Stimulated activated CD8-positive, alpha-beta memory T cell treated with anti-CD3 and anti-CD28 coated beads, Interleukin-4, amount 100 ng/mL, for 4 hours (primary cell): ENCODE data around the gene HDAC7.

Experiments
- DNase-seq, 2 donors: peaks; one replicate each; pipeline ENCODE4 v3.0.0-alpha.2; 2020; ENCODE audit warnings: low read depth in 2 of 2, low spot score in 1 of 2

HDAC7 gene

DNA sequence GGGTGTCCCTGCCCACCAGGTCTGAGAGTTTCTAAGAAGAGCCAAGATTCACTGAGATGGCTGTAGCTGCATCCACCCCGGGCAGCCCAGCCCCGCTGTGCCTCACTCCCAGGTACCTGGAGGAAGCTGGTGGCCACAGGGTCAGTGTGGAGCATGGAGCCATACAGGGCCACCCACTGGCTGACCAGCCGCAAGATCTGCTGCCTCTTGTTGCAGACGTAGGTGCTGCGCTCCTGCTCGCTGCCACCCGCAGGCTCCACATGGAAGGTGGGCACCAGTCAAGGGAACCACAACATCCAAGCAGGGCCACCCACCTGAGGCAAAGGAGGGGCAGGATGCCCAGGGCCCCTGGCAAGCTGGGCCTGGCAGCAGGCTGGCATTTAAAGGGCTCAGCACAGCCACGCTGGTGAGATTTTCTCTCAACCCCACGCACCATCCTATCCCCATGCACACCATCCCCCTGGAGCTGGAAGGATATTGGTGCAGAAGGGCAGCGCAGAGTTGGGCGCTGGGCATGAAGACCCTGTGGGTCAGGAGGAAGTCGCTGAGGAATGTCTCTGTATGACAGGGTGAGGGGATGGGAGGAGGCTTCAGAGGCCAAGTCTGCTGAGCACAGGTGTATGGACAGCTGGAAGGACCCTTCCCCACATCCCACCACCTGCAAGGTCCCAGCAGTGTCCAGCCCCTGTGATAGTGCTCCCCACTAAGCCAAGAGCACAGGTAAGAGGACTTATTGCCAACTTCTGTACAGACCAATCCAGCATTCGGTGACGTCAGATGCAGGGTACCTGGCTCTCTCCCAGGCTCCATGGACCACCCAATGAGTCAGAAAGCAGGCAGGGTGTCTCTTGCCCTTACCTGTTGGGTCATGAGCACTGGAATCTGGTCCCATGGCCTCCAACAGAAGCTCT is 71.9 kb downstream of the HDAC7 start:
- DNase-seq, result no peak

DNA sequence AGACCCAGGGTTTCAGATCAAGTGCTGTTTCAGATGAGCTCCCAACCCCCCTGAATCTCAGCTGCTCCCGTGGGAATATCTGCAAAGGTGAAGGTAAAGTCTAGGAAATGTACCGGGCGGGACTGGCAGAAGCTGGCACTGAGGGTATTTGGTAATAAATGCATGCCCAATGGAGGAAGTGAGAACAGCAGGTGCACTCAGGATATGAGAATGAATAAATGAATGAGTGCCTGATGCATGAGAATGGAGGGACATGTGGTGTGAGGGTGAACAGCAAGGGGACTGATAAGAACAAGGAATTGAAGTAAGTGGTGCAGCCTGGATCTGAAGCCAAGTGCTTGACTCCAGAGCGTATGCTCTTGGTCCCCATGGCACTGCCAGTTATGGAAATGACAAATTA is 72.6 kb downstream of the HDAC7 start:
- DNase-seq, result no peak

DNA sequence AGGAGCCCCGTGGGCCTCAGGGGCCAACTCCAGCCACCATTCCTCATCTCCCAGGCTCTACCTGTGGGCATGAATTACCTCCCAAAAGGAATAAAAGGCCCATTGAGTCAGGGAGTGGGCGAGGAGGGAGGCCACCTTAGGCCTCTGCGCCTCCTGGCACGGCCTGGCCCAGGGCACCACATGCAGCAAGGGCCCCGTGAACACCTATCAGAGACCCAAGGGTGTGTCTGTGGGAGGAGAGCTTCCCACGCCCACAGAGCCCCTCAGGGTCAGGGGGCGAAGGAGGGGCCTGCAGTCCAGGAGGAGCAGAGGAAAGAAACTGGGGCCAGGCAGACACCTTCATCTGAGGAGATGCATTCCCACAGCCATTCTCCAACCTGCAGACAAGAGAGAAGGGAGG is 73.2 kb downstream of the HDAC7 start:
- no peak for DNase-seq

DNA sequence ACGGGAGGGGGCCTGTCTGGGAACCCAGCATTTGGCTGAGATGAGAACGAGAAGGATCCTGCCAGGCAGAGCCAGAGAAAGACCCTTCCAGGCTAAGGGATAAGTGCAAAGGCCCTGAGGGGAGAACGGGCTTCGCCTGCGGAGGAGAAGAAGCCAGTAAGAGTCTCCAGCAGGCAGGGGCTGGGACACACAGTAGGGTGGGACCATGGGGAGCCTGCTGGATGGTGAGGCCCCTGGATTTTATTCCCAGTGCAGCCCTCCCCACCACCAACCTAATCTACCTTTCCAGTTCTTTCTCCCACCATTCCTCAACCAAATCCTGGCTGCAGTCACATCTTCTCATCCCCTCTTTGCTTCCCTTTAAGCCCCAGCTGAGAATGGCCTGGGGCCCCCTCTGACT is 73.6 kb downstream of the HDAC7 start:
- DNase-seq, result no peak

DNA sequence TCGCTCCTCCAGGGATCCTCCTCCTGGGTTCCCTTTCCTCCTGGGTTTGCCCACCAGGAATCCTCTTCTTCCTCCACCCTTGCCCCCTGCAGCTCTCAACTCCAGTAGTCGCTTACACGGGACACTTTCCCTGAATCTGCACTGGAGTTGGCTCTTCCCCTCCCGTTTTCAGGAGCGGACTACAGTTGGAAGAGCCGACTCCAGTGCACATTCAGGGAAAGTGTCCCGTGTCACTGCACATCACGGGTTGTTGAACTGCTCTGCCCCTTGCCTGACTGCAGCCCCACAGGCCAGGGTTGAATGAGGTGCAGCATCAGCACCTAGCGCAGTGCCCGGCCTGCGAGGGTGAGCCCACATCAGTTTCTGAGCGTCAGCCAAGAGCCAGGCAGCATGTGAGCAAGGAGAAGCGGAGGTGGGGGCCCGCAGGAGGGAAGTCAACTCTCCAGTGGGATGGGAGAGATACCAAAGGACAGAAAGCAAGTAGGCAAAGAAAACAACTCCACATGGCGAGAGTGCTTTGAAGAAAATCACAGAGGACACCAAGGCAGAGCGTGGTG is 74.1 kb downstream of the HDAC7 start:
- no peak for DNase-seq

DNA sequence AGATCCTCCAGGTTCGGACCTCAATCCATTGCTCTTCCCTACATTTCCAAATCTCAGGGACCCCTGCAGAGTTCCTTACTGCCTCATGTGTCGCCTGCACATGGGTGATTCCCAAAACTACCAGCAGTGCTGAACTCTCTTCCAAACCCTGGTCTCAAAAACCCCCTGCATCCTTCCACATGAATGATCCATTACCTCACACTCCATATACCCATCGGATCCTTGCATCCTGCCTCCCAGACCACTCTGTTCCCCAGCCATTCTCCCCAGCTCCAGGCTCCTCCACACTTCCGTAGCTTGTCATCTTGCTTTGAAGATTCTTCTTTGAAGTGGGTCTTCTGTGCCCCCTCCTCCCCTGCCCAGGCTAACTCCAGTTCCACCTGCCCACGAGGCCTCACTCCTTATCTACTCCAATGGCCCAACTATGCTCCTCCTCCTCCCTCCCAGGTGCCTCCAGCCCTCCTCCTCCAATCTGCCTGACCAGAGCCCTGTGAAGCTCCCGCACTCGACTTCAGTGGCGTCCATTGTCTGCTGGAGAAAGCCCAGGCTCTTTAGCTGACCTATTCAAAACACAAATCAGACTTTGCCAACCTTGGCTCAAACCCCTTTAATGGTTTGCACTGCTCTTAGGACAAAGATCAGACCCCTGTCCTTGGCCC is 74.8 kb downstream of the HDAC7 start:
- no peak for DNase-seq

DNA sequence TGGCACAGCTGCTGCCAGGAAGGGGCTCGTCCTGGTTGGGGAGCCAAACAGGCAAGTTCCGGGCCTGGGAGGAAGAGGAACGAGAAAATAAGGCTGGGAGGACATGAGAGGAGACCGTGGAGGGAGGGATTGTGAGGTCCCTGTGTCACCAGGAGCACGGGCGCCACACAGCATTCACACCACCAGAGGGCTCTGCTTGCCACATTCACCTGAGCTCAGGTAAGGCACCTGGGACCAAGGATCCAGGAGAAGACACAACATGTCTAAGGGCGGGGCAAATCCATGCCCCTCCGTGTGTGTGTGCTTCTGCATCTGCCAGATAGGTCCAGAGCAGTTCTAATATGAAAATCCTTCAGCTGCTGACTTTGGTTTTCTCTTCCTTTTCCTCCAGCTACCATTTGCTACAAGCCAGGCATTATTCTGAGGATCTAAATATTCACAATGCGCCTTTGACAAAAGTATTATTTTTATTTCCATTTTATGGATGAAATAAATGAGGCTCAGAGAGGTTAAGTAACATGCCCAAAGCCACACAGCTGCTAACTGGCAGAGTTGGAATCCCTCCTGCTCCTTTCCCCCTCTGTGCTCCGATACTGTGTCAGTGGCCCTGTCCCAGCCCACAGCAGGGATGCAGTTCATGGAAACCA is 75.6 kb downstream of the HDAC7 start:
- DNase-seq, result peak; percentile 24 to 35

DNA sequence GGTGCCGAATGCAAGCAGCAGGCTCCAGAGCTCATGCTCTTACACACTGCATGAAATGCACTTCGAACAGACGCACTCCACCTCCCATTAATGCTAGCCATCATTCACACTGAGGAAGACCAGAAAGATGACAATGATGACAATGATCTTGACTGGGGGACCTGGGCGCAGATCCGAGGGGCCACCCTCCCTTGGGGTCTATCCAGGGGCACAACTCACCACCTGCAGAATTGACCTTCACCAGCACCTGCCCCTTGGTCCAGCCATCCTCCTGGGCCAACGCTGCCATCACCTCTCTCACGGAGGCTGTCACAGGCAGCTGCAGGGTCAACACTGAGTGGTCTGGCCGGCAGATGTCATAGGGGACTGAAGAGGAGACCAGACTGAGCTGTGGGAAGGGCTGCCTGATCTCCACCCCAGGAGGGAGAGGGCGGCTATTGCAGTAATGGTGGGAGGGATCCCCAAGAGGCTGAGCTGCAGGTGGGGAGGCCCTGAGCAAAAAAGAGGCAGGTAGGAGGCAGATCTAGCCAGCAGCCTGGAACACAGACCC is 76.3 kb downstream of the HDAC7 start:
- no peak for DNase-seq

DNA sequence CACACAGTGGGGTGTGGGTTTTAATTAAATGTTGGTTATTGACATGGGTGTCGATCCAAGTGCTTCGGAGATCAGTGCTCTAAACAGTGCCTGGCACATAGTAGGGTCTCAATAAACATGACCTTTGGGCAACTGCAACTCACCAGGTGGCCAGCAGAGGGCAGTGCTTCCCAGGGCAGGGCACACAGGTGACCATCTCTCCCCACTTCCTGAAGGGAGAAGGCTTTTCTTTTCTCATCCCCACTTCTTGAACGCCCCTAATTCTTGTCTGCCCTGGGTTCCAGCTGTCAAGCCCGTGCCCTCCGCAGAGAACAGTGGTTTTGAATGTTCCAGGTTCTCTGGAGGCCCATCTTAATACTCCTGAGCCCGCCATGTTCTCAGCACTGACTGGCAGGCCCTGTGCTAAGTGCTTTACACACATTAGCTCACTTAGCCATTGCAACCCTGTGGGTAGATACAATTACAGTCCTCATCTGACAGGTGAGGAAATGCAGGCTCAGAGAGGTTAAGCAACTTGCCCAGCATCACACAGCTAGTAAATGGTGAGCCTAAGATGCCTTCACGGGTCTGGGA is 77.4 kb downstream of the HDAC7 start:
- DNase-seq, result peak; percentile 40 to 68

DNA sequence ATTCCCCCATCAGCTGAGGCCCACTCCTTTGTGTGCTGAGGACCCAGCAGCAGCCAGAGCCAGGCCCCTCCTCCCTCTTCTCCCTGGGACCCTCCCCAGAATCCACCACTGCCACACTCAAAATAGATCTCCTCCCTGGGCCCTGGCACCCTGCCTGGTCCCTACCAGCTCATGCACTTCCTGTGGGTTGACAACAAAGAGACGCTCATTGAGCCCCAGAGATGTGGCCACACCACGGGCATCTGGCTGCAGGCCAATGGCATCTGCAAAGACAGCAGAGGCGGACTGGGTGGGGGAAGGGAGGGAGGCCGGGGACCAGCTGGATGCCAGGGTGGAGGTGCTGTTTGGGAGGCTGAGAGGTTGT is 78.4 kb downstream of the HDAC7 start:
- DNase-seq, result peak; percentile 28 to 32

DNA sequence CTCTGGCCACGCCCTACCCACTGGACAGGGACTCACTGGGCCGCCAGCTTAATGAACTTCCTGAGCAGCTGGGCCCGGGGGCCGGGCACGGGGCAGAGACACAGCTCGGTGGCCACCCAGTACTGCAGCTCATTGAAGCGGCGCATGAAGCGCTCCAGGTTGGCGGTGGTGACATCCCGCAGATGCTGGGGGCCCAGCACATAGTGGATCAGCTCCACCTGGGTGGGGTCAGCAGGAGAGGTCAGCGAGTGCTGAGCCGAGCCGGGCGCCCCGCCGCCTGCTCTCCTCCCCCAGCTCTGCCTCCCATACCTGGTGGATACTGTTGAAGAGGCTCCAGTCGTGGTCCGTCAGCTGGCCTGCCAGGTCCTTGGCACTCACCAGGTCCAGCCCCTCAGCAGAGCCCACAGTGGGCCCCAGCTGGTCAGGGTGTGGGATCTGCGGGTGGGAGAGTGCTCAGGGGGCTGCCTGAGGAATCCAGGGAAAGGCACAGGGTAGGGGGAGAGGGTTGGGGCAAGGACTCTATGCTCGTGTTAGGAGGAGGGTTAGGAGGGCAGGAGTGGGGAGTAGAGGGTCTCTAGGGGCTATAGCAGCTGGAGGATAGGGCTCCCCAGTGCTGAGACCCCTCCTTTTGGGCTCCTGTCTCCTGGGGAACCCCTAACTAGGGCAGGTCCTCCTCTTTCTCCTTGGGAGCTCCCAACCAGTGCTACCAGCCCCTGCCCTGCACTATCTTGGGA is 78.9 kb downstream of the HDAC7 start:
- DNase-seq, result no peak

DNA sequence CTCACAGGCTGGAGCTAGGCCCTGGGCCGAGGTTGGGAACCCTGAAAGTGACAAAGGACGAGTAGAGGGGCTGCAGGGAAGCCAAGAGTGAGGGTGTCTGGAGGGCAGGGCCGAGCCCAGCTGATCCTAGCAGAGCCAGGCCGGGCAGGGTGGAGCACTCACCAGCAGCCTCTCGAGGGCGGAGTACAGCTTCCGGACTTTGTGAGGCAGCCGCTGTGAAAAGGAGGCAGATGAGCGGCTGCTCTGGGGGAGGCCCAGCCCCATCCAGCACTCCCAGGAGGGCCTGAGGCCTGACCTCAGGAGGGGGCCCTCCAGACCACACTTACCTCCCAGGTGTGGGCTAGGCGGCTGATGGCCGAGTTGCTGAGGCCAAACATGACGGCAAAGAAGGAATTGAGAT is 79.7 kb downstream of the HDAC7 start:
- DNase-seq, result no peak

DNA sequence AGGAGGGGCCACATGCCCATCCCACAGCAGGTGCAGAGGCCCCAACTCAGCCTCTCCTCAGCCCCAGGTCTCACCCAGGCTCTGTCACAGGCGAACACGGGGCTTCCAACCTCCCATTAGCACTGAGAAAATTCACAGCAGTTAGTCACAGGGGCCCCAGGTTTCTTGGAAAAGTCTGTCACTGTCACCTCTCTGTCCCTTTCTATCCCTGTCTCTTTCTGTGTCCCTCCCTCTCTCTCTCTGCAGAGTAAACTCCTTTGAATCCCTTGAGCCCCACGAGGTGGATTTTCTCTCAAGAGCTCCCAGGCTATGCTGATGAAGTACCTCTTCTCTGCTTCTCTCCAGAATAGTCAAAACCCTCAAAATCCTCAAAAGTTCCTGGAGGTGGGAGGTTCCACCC is 80.4 kb downstream of the HDAC7 start:
- no peak for DNase-seq

DNA sequence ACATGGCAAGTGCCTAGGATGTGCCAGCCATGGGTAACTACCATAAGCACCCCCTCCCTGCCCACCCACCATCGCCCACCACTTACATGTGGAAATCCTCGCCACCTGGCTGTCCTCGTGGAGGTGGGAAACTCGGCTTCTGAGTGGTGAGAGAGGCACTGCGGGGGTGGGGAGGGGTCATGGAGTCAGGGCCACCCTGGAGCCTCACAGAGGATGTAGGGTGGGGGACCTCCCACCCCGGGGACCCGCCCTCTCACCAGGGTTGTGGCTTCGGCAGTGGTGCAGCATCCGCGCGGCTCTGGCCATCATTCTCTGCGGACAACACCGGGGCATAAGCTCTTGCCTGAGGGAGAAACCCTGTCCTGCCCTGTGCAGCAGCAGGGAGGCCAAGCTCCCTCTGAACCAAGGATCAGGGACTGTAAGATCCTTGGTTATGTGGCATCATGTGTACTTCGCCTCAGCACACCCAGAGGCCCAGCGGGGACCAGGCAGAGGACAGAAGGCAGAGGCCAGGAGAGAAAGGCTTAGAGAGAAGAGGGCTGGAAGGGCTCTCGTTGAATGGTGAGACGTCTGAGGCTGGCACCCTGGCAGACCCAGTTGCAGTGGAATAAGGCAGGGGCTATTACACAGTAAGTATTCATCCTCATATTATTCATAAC is 81.6 kb downstream of the HDAC7 start:
- DNase-seq, result no peak

DNA sequence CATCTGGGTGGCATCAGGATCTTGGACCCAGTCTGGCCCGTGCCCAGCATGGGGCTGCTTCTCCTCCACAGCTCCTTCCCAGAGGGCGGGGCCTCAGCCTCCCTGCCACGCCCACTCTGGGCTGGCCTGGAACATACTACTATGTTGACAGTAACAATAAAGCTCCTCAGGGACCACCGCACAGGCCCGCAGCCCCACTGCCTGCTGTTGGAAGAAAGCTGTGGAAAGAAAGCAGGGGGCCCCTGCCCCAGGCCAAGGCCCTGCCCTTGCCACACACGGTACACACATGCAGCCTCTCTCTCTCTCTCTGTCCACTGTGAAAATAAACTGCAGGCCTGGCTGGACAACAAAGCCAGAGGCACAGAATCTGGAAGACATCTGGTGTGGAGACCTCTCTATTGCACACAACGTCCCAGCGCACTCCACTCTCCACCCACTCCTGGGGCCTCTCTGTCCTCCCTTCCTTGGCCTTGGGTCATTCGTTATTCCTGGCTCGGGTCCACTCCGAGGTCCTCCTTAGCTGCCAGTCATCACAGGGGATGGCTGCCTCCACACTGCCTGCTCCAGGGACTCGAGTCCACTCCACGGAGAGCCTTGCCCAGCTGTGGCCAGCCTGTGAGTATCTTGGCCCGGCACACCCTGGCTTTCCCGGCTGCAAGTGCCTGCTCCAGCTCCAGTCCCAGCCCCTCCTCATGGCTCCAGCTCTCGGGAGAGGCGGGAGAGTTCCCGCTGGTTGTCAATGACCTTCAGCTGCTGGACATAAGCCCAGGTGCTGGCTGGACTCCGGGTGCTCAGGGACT is 82.6 kb downstream of the HDAC7 start:
- DNase-seq, result no peak

DNA sequence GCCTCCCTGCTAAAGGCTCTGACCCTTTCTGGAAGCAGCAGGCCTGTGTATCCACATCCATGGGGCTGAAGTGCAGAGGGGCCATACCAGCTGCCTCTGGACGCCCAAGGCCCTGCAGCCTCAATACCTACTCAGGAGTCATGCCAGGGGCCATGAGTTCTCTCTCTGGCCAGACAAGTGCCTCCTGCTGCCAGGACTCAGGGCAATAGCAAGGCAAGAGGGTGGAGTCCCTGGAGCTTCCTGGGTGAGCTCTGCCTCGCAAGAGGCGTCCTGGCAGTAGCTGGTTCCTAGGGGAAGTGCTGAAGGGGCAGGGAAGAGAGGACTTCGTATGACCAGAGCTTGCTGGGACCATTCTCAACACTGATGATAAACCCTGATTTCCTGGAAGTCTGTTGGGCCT is 83.5 kb downstream of the HDAC7 start:
- DNase-seq, result no peak

DNA sequence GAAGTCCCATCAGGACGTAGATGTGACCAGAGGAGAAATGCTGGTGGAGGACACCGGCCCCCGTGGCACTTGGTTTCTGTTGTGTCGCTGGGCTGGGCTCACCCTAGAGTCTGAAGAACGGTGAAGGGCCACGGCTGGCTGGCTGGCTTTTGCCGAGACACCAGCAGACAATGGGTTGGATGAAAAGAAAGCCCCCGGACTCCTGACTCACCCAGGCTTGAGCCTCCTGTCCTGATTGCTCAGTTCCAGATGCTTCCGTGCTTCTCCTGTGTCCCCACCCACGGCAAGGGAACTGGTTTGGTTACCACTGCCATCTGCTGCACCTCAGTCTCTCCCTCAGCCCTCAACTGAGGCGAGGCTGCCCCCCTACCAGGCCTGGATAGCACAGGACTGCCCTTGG is 84.1 kb downstream of the HDAC7 start:
- no peak for DNase-seq

DNA sequence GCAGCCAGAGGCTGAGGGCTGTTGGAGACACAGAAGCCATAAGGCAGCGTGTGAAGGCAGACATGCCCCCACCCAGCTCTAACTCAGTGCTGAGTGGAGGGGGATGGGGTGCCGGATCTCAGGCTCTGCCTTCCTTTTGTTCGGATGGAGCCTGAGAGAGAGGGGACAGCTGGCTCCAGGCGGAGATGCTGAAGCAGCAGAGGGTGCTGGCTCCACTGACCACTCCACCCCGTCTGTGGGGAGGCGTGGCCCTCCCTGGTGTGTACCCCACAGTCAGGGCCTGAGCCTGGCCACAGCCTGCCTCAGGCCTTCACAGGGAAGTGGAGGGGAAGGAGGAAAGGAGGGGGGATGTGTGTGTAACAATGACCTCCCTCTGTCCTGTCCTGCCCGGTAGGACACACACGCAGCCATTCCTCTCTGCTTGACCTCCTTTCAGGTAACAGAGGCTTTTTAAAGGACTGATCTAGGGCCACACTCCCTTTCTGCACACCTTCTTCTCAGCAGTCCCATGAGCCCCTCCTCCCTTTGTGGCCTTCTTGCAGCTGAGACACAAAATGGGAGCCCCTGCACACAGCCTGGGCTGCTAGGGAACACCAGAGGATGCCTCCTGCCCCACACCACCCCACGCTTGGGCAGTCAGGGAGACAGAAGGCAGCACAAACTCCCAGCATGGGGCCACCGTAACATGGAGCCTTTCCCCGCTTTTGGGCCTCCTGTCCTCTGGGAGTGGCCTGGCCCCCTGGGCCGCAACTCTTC is 84.8 kb downstream of the HDAC7 start:
- DNase-seq, result no peak

DNA sequence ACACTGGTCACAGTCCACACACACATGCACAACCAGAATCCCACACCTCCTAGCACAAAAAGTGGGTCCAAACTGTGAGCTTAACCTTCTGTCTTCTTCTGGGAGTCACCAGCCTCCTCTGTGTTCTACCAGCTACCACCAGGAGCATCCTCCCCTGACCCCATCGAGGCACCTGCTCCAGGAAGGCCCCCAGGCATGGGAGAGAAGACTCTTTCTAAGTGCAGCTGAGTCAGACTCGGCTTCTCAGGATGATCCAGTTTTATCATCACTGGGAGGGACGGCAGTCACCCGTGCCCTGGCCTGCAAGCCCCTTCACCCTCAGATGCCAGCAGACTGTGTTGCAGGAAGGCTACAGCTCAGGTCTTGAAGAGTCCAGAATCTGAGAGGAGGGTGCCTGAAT is 86.6 kb downstream of the HDAC7 start:
- DNase-seq, result no peak
